OCI-LY1 (cell line): ENCODE data around the gene SERINC5.

ENCODE experiments used
- CTCF ChIP-seq: fragments of 200-600 bp; sonication (generic), shearing (Covaris generic); IDR thresholded peaks from 2 replicates; pipeline ENCODE4 v1.5.1; 2017; ENCODE audit warnings: mild to moderate bottlenecking, antibody characterized with exemption, low read length, moderate library complexity, mixed read lengths
- EZH2 ChIP-seq: fragments of 200-600 bp; sonication (generic), shearing (Covaris generic); IDR thresholded peaks from 2 replicates; pipeline ENCODE4 v1.8.0; 2017; ENCODE audit warnings: borderline replicate concordance, mixed run types, mild to moderate bottlenecking, antibody characterized with exemption, low read length, moderate library complexity, mixed read lengths

- TF ChIP-seq CTCF (no peak), EZH2 (no peak)
These were observed 38.9 kb downstream of the SERINC5 start for GRCh38 chr5:80216753-80217596.
